Fibroblast of peridontal ligament (primary cell): ENCODE data around the gene CCNJL.
A peak's percentile ranks its signal among the peaks of the same experiment; 100 is the strongest.
"Not testable (repeated sequence)": the region's sequence is repeated elsewhere in the genome, so short reads cannot be mapped to it uniquely, and the experiment has no call there.

Experiments used
- DNase-seq: peaks from one replicate; pipeline ENCODE4 v3.0.0-alpha.2; 2010; ENCODE audit errors: extremely low read depth

Gene CCNJL

GRCh38 chr5:160260881-160261815 is 51.2 kb downstream of the CCNJL start:
- DNase-seq: peak; percentile 3

GRCh38 chr5:160260006-160260775 is 52.2 kb downstream of the CCNJL start:
- no peak for DNase-seq

GRCh38 chr5:160259341-160259740 is 53.0 kb downstream of the CCNJL start:
- no peak for DNase-seq

GRCh38 chr5:160254706-160255105 is 57.7 kb downstream of the CCNJL start:
- DNase-seq: no peak

- no peak for DNase-seq
These were observed 58.9 kb downstream of the CCNJL start for GRCh38 chr5:160253441-160253840.

GRCh38 chr5:160252916-160253315 is 59.4 kb downstream of the CCNJL start:
- no peak for DNase-seq

- DNase-seq: no peak
These were observed 60.8 kb downstream of the CCNJL start for GRCh38 chr5:160251406-160252155.

- DNase-seq: no peak
These were observed 61.5 kb downstream of the CCNJL start for GRCh38 chr5:160250826-160251225.

GRCh38 chr5:160250226-160250625 is 62.1 kb downstream of the CCNJL start:
- no peak for DNase-seq

GRCh38 chr5:160249570-160249969 is 62.8 kb downstream of the CCNJL start:
- DNase-seq: not testable (repeated sequence)

- no peak for DNase-seq
These were observed 66.8 kb downstream of the CCNJL start for GRCh38 chr5:160245506-160246086.

- DNase-seq: no peak
These were observed 70.2 kb downstream of the CCNJL start for GRCh38 chr5:160242145-160242544.

GRCh38 chr5:160240350-160240749 is 72.0 kb downstream of the CCNJL start:
- DNase-seq: no peak

- no peak for DNase-seq
These were observed 74.7 kb downstream of the CCNJL start for GRCh38 chr5:160237571-160238093.

GRCh38 chr5:160235731-160236130 is 76.6 kb downstream of the CCNJL start:
- DNase-seq: no peak

- peak; percentile 31 for DNase-seq
These were observed 79.1 kb downstream of the CCNJL start for GRCh38 chr5:160233215-160233614.

GRCh38 chr5:160231783-160232342 is 80.5 kb downstream of the CCNJL start:
- DNase-seq: no peak

- peak; percentile 54 for DNase-seq
These were observed 81.5 kb downstream of the CCNJL start for GRCh38 chr5:160230686-160231527.

- no peak for DNase-seq
These were observed 83.1 kb downstream of the CCNJL start, which contains the start of gene FABP6 for GRCh38 chr5:160229190-160229742. Gene FABP6, plus strand, starts transcription at chr5:160229506. Its CDS starts 52 bp downstream, at chr5:160229558.

- no peak for DNase-seq
These were observed 85.4 kb downstream of the CCNJL start for GRCh38 chr5:160227012-160227411.
